DMS114 treated with DMSO at 0.1 percent for 48 hours (cell line): ENCODE measurements around the gene OR4M1.
"Not testable (repeated sequence)": the region's sequence is repeated elsewhere in the genome, so short reads cannot be mapped to it uniquely, and the experiment has no call there.

ENCODE experiments used
- DNase-seq: peaks from one replicate; lab custom pipeline; 2025; ENCODE audit not compliant: unreplicated experiment; lab: John Stamatoyannopoulos, UW

OR4M1 gene

DNA sequence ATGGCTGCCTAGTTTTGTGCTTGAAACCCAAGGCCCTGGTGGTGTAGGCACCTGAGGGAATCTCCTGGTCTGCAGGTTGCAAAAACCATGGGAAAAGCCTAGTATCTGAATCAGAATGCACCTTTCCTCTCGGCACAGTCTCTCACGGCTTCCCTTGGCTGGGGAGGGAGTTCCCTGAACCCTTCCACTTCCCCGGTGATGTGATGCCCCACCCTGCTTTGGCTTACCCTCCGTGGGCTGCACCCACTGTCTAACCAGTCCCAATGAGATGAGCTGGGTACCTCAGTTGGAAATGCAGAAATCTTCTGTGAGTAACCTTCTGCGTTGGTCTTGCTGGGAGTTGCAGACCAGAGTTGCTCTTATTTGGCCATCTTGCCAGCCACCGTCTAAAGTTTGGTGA lies 47.7 kb downstream of the OR4M1 start:
- DNase-seq: not testable (repeated sequence)

DNA sequence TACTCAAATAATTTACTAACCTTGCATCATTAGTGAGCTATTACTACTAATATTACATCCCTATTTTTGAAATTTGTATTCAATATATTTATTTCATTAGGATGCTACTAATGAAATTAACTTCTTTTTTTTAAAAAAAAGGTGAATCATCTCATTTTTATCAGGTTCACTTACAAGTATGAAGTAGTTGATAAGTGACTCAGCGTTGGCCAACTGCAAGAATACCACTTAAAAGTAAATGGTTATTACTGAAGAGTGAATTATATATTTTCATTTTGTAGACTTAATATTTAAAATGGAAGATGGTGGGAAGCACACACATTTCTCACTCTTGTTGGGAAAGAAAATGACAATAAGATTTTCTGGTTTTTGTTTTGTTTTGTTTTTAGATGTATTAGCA lies 49.9 kb downstream of the OR4M1 start:
- DNase-seq: no peak

DNA sequence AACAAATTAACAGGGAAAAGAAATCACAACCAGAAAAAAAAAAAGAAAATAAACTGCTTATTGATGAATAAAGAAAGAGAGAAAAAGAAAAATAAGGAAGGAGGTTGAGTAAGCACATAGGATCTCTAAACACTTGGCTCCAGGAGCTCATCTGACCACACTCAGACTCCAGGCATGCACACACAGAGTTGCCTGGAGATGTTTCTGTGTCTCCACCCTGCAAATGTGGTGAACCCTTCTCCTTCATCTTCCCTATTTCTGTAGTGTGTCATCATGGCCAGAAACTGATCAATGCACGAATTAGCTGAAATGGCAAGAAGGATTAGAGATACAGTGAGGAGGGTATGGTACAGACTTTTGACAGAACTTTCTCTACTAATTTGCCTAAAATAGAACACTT lies 50.5 kb downstream of the OR4M1 start:
- DNase-seq: no peak

DNA sequence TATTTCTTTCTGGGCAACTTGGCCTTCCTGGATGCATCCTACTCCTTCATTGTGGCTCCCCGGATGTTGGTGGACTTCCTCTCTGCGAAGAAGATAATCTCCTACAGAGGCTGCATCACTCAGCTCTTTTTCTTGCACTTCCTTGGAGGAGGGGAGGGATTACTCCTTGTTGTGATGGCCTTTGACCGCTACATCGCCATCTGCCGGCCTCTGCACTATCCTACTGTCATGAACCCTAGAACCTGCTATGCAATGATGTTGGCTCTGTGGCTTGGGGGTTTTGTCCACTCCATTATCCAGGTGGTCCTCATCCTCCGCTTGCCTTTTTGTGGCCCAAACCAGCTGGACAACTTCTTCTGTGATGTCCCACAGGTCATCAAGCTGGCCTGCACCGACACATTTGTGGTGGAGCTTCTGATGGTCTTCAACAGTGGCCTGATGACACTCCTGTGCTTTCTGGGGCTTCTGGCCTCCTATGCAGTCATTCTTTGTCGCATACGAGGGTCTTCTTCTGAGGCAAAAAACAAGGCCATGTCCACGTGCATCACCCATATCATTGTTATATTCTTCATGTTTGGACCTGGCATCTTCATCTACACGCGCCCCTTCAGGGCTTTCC lies 54.4 kb downstream of the OR4M1 start:
- DNase-seq: not testable (repeated sequence)

DNA sequence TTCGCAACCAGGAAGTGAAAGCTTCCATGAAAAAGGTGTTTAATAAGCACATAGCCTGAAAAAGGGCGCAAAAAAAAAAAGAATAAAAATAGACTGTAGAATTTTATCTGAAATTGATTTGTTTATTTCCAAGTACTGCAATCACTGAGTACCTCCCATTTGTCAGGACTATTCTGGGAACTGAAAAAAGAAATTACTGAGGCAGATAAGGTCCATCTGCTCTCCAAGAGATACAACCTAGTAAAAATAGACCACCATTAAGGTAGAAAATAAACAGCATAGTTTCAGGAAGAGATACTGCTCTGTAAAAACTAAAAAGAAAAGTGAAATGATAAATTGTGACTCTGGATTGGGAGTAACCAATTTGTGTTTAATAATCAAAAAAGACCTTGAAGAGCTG lies 55.0 kb downstream of the OR4M1 start:
- DNase-seq: no peak
